ENCODE measurements around the gene SUCO. TPM values are rescaled to one million over a fixed set of nuclear protein-coding genes. Genes with fewer than 3 reads are reported as not detected.

The SUCO gene
- total RNA-seq, 1 experiment from 2014 or later = 22.6 TPM

DNA sequence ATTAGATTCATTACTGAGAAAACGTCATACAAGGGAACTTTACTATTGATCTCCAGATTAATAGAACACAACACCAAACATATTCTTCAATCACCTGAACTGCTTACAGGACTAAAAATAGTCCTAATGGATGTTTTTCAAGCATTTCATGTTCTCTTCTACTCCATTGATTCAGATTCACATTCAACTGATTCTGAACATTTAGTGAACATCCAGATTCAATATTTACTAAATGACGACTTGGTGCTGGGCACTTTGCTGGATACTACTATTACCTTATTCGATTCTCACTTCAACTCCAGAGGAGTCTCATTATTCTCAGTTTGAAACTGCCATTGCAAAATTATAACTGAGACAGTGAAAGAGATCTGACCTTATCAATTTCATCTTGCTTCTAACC lies 18.8 kb upstream of the SUCO start:
- no peaks in the 10 kb centered on the region for H4K20me1 ChIP-seq (ENCODE audit: insufficient read depth)
- H3K27me3 ChIP-seq (ENCODE audit: insufficient read depth, low read length) = no peaks in the 10 kb centered on the region
- intact Hi-C loops (cut with micrococcal nuclease) = no loop called here
- ChIA-PET POLR2A (no interaction called here), RAD21 (ENCODE audit: low non-redundant PET in 1 of 2, low total read pairs in 2 of 2, uncharacterized antibody in 2 of 2, unreplicated experiment in 2 of 2) (no interaction called here), CTCF (no interaction called here)
- H3K27ac ChIP-seq (ENCODE audit: low read depth, low read length) = no peak overlapping the region
- no peak overlapping the region for H2AFZ ChIP-seq (ENCODE audit: low read depth, low read length, poor library complexity, severe bottlenecking)
- no peaks in the 10 kb centered on the region for H3K36me3 ChIP-seq (ENCODE audit: control insufficient read depth in 1 of 2, insufficient read depth in 2 of 2, low read length in 2 of 2)
- no peaks in the 10 kb centered on the region for H3K9me2 ChIP-seq (ENCODE audit: insufficient read depth)
- ATAC-seq = no peak
- TF ChIP-seq, protein P1, sequence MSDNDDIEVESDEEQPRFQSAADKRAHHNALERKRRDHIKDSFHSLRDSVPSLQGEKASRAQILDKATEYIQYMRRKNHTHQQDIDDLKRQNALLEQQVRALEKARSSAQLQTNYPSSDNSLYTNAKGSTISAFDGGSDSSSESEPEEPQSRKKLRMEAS (IDR thresholded peaks at IDR 0.05) = no peak
- TF ChIP-seq SRF (IDR thresholded peaks at IDR 0.05; ENCODE audit: low read depth) = no peak
- no peaks in the 10 kb centered on the region for H3K4me1 ChIP-seq (ENCODE audit: control insufficient read depth in 1 of 2, insufficient read depth in 2 of 2, low read length in 2 of 2)
- DNase-seq (ENCODE audit: low read depth, low spot score) = no peak
- H3K4me3 ChIP-seq (replicated peaks in 1 of 2; ENCODE audit: low read depth in 1 of 2, low read length in 2 of 2) = no peak overlapping the region
- H3K4me2 ChIP-seq (ENCODE audit: low read length) = no peak overlapping the region
- H3K9me3 ChIP-seq (ENCODE audit: control insufficient read depth in 1 of 2, insufficient read depth in 1 of 2, low read depth in 1 of 2, low read length in 2 of 2) = peaks cover 0 to 6% of the 10 kb centered on the region in 2 experiments; a peak in 1 of 4 replicates
- H3K9ac ChIP-seq (ENCODE audit: low read length) = no peak overlapping the region
- no TSS peak for BruUV-seq (replicated peaks)
- no peaks in the 10 kb centered on the region for H3K79me2 ChIP-seq (ENCODE audit: insufficient read depth, low read length)

DNA sequence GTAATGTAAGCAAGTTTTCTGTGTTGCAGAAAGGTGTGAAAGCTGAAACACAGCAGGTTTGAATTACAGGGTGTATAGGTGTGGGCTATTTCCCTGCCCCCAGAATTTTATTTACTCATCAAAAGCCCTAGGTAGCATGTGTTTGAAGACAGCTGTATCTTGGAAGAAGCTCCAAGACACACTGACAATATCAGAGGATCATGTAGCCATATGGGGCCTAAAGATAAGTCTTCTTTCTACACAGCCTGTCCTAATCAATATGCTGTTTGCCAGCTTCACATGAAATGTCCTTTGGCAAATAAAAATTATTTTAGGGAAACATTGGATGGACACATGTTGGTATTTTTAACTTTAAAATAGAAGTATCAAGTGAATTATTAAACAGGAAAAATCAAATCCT lies 17.5 kb upstream of the SUCO start:
- ChIA-PET CTCF (no interaction called here), POLR2A (no interaction called here), RAD21 (ENCODE audit: low non-redundant PET in 1 of 2, low total read pairs in 2 of 2, uncharacterized antibody in 2 of 2, unreplicated experiment in 2 of 2) (no interaction called here)
- H3K36me3 ChIP-seq (ENCODE audit: control insufficient read depth in 1 of 2, insufficient read depth in 2 of 2, low read length in 2 of 2) = no peaks in the 10 kb centered on the region
- H3K9me3 ChIP-seq (ENCODE audit: control insufficient read depth in 1 of 2, insufficient read depth in 1 of 2, low read depth in 1 of 2, low read length in 2 of 2) = peaks cover 0 to 6% of the 10 kb centered on the region in 2 experiments; a peak in 1 of 4 replicates
- H3K4me1 ChIP-seq (ENCODE audit: control insufficient read depth in 1 of 2, insufficient read depth in 2 of 2, low read length in 2 of 2) = no peaks in the 10 kb centered on the region
- H3K9ac ChIP-seq (ENCODE audit: low read length) = no peak overlapping the region
- ATAC-seq = no peak
- DNase-seq (ENCODE audit: low read depth, low spot score) = no peak
- TF ChIP-seq EZH2 (IDR thresholded peaks at IDR 0.05) = no peak
- no peak for TF ChIP-seq JUND (IDR thresholded peaks at IDR 0.05)
- intact Hi-C loops (cut with micrococcal nuclease) = no loop called here
- H3K79me2 ChIP-seq (ENCODE audit: insufficient read depth, low read length) = no peaks in the 10 kb centered on the region
- H3K4me2 ChIP-seq (ENCODE audit: low read length) = no peak overlapping the region
- H4K20me1 ChIP-seq (ENCODE audit: insufficient read depth) = no peaks in the 10 kb centered on the region
- no peak overlapping the region for H3K27ac ChIP-seq (ENCODE audit: low read depth, low read length)
- no peaks in the 10 kb centered on the region for H3K9me2 ChIP-seq (ENCODE audit: insufficient read depth)
- H3K4me3 ChIP-seq (replicated peaks in 1 of 2; ENCODE audit: low read depth in 1 of 2, low read length in 2 of 2) = no peak overlapping the region
- H3K27me3 ChIP-seq (ENCODE audit: insufficient read depth, low read length) = no peaks in the 10 kb centered on the region
- BruUV-seq (replicated peaks) = no TSS peak
- no peak overlapping the region for H2AFZ ChIP-seq (ENCODE audit: low read depth, low read length, poor library complexity, severe bottlenecking)

DNA sequence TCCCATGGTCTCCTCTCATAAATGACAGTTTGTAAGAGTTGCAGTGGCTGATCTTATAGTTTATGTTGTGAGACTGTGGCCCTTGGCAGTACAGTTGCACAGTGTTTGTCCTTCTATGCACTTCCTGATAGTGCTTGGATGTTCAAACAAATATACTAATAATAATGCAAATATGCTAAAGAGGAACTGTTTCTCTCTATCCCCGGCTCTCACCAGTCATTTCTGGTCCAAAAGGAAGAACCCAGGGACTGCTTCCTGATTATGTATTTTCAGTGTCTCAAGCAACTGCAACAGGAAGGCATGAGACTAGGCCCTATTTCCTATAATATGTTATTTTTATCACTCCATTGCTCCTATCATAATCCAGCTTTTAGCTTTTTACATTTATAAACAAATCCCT lies 17.0 kb upstream of the SUCO start:
- intact Hi-C loops (cut with micrococcal nuclease) = no loop called here
- Histone ChIP-seq H3K36me3 (ENCODE audit: control insufficient read depth in 1 of 2, insufficient read depth in 2 of 2, low read length in 2 of 2) (no peaks in the 10 kb centered on the region), H3K4me1 (ENCODE audit: control insufficient read depth in 1 of 2, insufficient read depth in 2 of 2, low read length in 2 of 2) (no peaks in the 10 kb centered on the region), H3K9me3 (ENCODE audit: control insufficient read depth in 1 of 2, insufficient read depth in 1 of 2, low read depth in 1 of 2, low read length in 2 of 2) (peaks cover 0 to 6% of the 10 kb centered on the region in 2 experiments; a peak in 1 of 4 replicates), H4K20me1 (ENCODE audit: insufficient read depth) (no peaks in the 10 kb centered on the region), H2AFZ (ENCODE audit: low read depth, low read length, poor library complexity, severe bottlenecking) (no peak overlapping the region), H3K9me2 (ENCODE audit: insufficient read depth) (no peaks in the 10 kb centered on the region), H3K79me2 (ENCODE audit: insufficient read depth, low read length) (no peaks in the 10 kb centered on the region), H3K27ac (ENCODE audit: low read depth, low read length) (no peak overlapping the region), H3K4me2 (ENCODE audit: low read length) (no peak overlapping the region), H3K27me3 (ENCODE audit: insufficient read depth, low read length) (no peaks in the 10 kb centered on the region), H3K4me3 (replicated peaks in 1 of 2; ENCODE audit: low read depth in 1 of 2, low read length in 2 of 2) (no peak overlapping the region), H3K9ac (ENCODE audit: low read length) (no peak overlapping the region)
- TF ChIP-seq POLR2AphosphoS5 (IDR thresholded peaks at IDR 0.05; ENCODE audit: low read depth, low read length) = no peak
- TF ChIP-seq CBX3 (IDR thresholded peaks at IDR 0.05; ENCODE audit: low read depth) = no peak
- TF ChIP-seq, protein P2, sequence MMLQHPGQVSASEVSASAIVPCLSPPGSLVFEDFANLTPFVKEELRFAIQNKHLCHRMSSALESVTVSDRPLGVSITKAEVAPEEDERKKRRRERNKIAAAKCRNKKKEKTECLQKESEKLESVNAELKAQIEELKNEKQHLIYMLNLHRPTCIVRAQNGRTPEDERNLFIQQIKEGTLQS (IDR thresholded peaks at IDR 0.05) = no peak
- no peak for TF ChIP-seq YY1 (IDR thresholded peaks at IDR 0.05; ENCODE audit: extremely low read depth, insufficient replicate concordance, low read depth, low read length)
- ATAC-seq (no peak), DNase-seq (ENCODE audit: low read depth, low spot score) (no peak)
- POLR2A ChIA-PET = no interaction called here
- no TSS peak for BruUV-seq (replicated peaks)
- RAD21 ChIA-PET (ENCODE audit: low non-redundant PET in 1 of 2, low total read pairs in 2 of 2, uncharacterized antibody in 2 of 2, unreplicated experiment in 2 of 2) = no interaction called here
- CTCF ChIA-PET = no interaction called here

Measured in HCT116 (cell line).